Body of pancreas (tissue), 4 donors: Measurements from ENCODE around the gene PRRC2B. TPM values are rescaled to one million over a fixed set of nuclear protein-coding genes. Genes with fewer than 3 reads are reported as not detected.
A peak's percentile ranks its signal among the peaks of the same experiment; 100 is the strongest.
"Not testable (repeated sequence)": the region's sequence is repeated elsewhere in the genome, so short reads cannot be mapped to it uniquely, and the experiment has no call there.

Experiments used
- ATAC-seq: fragments of 150-250 bp; one replicate; pipeline ENCODE4 v1.9.1; 2016
- DNase-seq, 4 donors: peaks; one replicate each; pipeline ENCODE4 v3.0.0-alpha.2; 2019
- H3K27ac ChIP-seq, 4 donors: fragments of 200-600 bp; sonication (generic); 1 replicate in 3 of 4; 2 replicates in 1 of 4; pipeline versions ENCODE4 v1.5.1 to v1.6.1; 2016 to 2019; ENCODE audit warnings: mild to moderate bottlenecking in 1 of 4, mixed read lengths in 1 of 4, moderate library complexity in 1 of 4
- H3K27me3 ChIP-seq, 2 donors: fragments of 200-600 bp; sonication (generic); one replicate each; pipeline ENCODE4 v1.6.0; 2016; ENCODE audit warnings: mild to moderate bottlenecking in 1 of 2
- H3K36me3 ChIP-seq, 2 donors: fragments of 200-600 bp; sonication (generic); replicated peaks in 1 of 2; 2 replicates each; pipeline ENCODE4 v1.5.1; 2016; ENCODE audit warnings: low read depth in 2 of 2; ENCODE audit not compliant: insufficient read depth in 1 of 2
- H3K4me1 ChIP-seq: fragments of 200-600 bp; sonication (generic); one replicate; pipeline ENCODE4 v1.6.0; 2016
- H3K4me3 ChIP-seq, 2 donors: fragments of 200-600 bp; sonication (generic); 1 replicate in 1 of 2; 2 replicates in 1 of 2; pipeline ENCODE4 v1.5.1; 2016 to 2019
- H3K9me3 ChIP-seq, 3 donors: fragments of 200-600 bp; sonication (generic); 1 replicate in 2 of 3; 2 replicates in 1 of 3; pipeline ENCODE4 v1.5.1; 2016
- POLR2A ChIP-seq, 3 donors: fragments of 450-650 bp; IDR thresholded peaks; one replicate each; pipeline ENCODE4 v1.6.1; 2016; ENCODE audit warnings: antibody characterized with exemption in 3 of 3, mild to moderate bottlenecking in 2 of 3
- WGBS, 2 donors: methylation state at CpG; one replicate each; pipeline ENCODE4 v1.1.5; 2017; 5-methylcytosine and 5-hydroxymethylcytosine counted together
- intact Hi-C: fragments of 100-400 bp; cut with DNase I; formaldehyde crosslinking; loops from one replicate; pipeline ENCODE4 v1.15.1; 2023
- total RNA-seq, 2 donors: library from RNA; depleted of rRNA; stranded (reverse); fragments of >200 nt; gene quantifications; one replicate each; pipeline ENCODE4 v1.1.0, GENCODE V29; 2016
- TF ChIP-seq, protein P1 (sequence below), 7 experiments: fragments of 450-650 bp in 4 of 7; fragments of 200-600 bp in 3 of 7; sonication (generic) in 3 of 7; IDR thresholded peaks; one replicate each; pipeline ENCODE4 v1.5.1; 2016 to 2019; ENCODE audit warnings: antibody characterized with exemption in 7 of 7

The PRRC2B gene
- total RNA-seq, 2 donors from 2014 or later, result 78.3 to 177 TPM

DNA sequence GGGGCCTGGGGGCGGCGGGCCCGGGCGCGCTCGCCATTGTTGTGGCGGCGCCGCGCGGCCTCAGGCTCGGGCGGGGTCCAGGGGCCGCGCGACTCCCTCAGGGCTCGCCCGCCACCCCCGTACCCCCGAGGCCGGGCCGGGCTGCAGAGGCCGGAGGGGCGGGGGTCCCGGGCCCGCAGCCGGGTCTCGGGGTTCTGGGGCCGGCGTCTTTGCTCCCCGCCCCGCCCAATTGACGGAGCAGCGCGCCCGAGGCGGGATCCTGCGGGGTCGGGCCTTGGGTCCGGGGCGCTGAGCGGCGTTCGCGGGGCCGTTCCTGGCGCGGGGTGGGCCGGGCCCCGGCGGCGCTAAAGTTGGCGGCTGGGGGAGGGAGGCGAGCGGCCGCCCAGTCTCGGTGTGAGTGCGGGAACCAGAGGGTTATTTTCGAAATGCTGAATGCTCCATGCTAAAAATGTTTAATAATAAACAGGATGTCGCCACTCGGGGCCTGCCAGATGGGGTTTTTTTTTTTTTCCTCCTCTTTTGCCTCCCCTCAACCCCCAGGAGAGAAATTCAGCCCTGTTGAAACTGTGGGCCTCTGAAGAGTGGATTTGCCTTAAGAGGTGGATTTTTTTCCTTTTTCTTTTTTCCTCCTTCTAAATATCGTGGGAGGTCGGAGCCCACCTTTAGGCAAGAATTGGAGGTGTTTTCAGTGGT lies 724 bp downstream of the PRRC2B start:
- H3K27ac ChIP-seq, result peak overlapping the region; percentile 90 to 98 (median 94)
- peak; percentile 47 to 61 (median 50) for DNase-seq
- TF ChIP-seq, protein P1, sequence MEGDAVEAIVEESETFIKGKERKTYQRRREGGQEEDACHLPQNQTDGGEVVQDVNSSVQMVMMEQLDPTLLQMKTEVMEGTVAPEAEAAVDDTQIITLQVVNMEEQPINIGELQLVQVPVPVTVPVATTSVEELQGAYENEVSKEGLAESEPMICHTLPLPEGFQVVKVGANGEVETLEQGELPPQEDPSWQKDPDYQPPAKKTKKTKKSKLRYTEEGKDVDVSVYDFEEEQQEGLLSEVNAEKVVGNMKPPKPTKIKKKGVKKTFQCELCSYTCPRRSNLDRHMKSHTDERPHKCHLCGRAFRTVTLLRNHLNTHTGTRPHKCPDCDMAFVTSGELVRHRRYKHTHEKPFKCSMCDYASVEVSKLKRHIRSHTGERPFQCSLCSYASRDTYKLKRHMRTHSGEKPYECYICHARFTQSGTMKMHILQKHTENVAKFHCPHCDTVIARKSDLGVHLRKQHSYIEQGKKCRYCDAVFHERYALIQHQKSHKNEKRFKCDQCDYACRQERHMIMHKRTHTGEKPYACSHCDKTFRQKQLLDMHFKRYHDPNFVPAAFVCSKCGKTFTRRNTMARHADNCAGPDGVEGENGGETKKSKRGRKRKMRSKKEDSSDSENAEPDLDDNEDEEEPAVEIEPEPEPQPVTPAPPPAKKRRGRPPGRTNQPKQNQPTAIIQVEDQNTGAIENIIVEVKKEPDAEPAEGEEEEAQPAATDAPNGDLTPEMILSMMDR (IDR thresholded peaks at IDR 0.05), result no peak
- no peak for TF ChIP-seq POLR2A (IDR thresholded peaks at IDR 0.05)
- peaks cover 63% of the 10 kb centered on the region for H3K4me1 ChIP-seq
- intact Hi-C loops, result no loop called here
- 0% methylated on average over 8 to 52 of the region's 63 CpGs for WGBS, 2 donors
- peak overlapping the region in 1 of 2 donors; percentile 72 for H3K4me3 ChIP-seq
- no peaks in the 10 kb centered on the region for H3K9me3 ChIP-seq
- H3K36me3 ChIP-seq, result no peaks in the 10 kb centered on the region
- no peaks in the 10 kb centered on the region for H3K27me3 ChIP-seq
- ATAC-seq, result peak; percentile 51

DNA sequence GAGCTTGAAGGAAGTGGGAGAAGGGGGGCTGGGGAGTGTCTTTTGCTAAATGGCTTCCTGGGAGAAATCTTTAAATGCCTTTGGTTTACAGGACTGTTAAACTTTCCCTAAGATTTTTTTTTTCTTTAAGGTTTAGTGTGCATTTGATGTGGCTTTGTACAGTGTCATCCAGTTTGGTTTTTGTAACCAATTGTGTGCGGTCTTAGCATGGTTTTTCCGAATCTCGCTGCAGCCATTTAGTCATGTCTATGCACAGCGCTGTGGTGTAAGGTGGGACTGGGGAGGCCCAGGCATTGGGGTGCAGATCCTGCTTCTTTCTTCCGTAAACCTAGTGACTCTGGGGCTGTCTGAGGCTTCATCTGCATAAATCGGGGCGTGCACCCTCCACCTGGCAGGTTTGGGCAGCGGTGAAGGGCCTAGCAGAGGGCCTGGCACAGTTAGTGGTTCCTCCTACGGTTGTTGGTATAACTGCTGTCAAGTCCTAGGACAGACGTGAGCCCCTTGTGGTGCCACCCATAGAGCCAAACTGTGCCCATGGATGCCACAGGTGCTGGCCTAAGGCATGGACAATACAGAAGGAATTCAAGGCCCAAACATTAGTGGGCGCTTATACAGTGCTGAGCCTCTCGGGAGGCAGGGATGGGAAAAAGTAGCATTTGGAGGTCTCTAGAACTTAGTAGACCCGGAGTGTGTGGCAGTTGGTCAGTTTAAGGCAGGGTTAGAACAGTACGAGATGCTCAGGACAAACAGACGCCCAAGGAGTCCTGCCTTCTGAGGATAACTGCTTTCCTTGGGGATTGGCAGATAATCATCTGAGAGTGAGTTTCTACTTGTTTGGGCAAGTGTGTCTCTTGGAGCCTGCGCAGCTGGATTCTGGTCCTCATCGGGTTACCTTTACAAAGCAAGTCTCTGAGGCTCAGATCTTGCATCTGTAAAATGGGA lies 1.5 kb downstream of the PRRC2B start:
- Histone ChIP-seq H3K4me1 (peaks cover 71% of the 10 kb centered on the region), H3K4me3 (peak overlapping the region in 1 of 2 donors; percentile 72), H3K27me3 (no peaks in the 10 kb centered on the region), H3K36me3 (no peaks in the 10 kb centered on the region), H3K9me3 (no peaks in the 10 kb centered on the region), H3K27ac (peak overlapping the region; percentile 90 to 98 (median 94))
- ATAC-seq (no peak), DNase-seq (peak; percentile 51 to 71 (median 66))
- peak in 1 of 3 donors; percentile 40 for TF ChIP-seq POLR2A (IDR thresholded peaks at IDR 0.05)
- TF ChIP-seq, protein P1 (IDR thresholded peaks at IDR 0.05), result no peak
- 15 to 17% methylated on average over 12 to 17 of the region's 17 CpGs for WGBS, 2 donors
- intact Hi-C loops, result no loop called here

DNA sequence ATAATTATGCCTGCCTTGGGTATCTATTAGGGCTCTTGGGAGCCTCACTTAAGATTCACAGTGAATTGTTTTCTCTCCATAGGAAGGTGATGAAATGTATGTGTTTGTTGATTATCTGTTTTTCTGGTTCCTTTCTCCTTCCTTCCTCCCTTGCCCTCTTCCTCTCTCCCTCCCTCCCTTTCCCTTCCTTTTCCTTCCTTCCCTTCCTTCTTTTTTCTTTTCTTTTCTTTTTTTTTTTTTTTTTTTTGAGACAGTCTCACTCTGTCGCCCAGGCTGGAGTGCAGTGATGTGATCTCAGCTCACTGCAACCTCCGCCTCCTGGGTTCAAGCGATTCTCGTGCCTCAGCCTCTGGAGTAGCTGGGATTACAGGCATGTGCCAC lies 2.2 kb downstream of the PRRC2B start:
- ATAC-seq, DNase-seq, H3K27me3 ChIP-seq, H3K4me3 ChIP-seq, H3K36me3 ChIP-seq, intact Hi-C loops, H3K9me3 ChIP-seq: not testable (repeated sequence)
- Histone ChIP-seq H3K4me1 (peaks cover 70% of the 10 kb centered on the region), H3K27ac (peak overlapping the region in 3 of 4 donors; percentile 92 to 98 (median 97))
- WGBS, 2 donors, result 56 to 63% methylated on average over 4 of the region's 4 CpGs

DNA sequence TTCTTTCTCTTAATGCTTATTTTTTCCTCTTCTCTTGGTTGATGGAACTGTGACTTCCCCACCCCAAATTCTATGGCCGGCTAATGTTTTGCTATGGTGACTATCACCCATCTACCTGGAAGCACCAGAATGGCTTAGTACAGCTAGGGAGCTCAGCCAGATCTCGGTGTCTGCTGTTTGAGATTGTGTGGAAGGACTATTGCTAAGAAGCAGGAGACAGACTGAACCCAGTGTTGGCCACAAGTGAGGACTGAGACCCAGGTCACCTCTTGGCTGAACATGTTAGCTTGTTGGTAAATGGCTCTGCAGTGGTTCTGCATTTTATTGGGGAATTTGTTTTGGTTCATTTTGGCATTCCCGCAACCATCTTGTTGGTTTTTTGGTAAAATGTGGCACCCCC lies 2.7 kb downstream of the PRRC2B start:
- H3K4me1 ChIP-seq, result peaks cover 72% of the 10 kb centered on the region
- no peaks in the 10 kb centered on the region for H3K27me3 ChIP-seq
- DNase-seq, result no peak
- peak overlapping the region; percentile 40 to 98 (median 94) for H3K27ac ChIP-seq
- intact Hi-C loops, result no loop called here
- WGBS, 2 donors, result 32 to 47% methylated on average over 3 of the region's 3 CpGs
- no peaks in the 10 kb centered on the region for H3K36me3 ChIP-seq
- TF ChIP-seq POLR2A (IDR thresholded peaks at IDR 0.05), result no peak
- TF ChIP-seq, protein P1 (IDR thresholded peaks at IDR 0.05), result no peak
- H3K4me3 ChIP-seq, result no peak overlapping the region
- H3K9me3 ChIP-seq, result no peaks in the 10 kb centered on the region
- no peak for ATAC-seq

DNA sequence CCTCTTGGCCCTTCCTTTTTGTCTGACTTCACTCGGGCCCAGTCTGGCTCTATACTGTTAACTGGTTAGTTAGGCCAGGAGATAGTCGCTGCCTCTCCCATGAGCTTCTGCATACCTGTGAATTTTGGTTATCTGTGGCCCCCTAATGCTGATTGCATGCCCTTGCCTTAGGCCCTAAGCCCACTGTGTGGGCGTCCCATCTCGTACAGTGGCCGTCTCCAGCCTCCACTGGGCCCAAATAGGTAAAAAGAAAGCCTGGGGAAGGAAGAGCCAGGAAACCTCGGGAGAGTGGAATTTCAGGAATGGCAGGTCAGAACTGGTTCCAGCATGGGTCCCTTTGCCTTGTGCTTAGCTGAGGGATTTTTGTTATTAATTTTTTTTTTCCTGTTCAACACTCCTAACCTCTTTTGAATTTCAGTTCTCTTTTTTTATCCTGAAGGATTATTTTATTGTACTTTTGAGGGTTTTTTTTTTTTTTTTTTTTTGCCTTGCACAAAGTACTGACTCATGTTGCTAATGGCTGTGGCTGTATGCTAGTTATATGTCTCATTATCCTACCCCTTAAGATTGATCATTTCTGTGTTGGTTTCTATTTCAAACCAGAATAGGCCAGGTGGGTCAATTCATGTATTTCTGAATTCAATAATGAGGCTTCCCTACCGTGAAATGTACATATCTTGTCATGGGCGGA lies 3.4 kb downstream of the PRRC2B start:
- DNase-seq (peak in 3 of 4 donors; percentile 28 to 48 (median 33)), ATAC-seq (no peak)
- no peaks in the 10 kb centered on the region for H3K36me3 ChIP-seq
- no peaks in the 10 kb centered on the region for H3K27me3 ChIP-seq
- TF ChIP-seq, protein P1 (IDR thresholded peaks at IDR 0.05), result no peak
- TF ChIP-seq POLR2A (IDR thresholded peaks at IDR 0.05), result no peak
- WGBS, 2 donors, result 30 to 34% methylated on average over 8 of the region's 8 CpGs
- intact Hi-C loops, result no loop called here
- H3K27ac ChIP-seq, result peak overlapping the region; percentile 40 to 98 (median 94)
- H3K4me1 ChIP-seq, result peaks cover 78% of the 10 kb centered on the region
- H3K4me3 ChIP-seq, result no peak overlapping the region
- H3K9me3 ChIP-seq, result no peaks in the 10 kb centered on the region
